SK-N-SH treated with all-trans-retinoic acid at 6 μM for 48 hours (cell line): Measurements from ENCODE around the gene WNT6.

Experiments
- ATAC-seq: fragments of 200-7000 bp; cut with Tn5 transposase; 3 replicates; pipeline ENCODE4 v1.9.1; 2020; ENCODE audit warnings: mild to moderate bottlenecking, moderate library complexity
- ARNTL ChIP-seq: fragments of 450-650 bp; formaldehyde crosslinking; IDR thresholded peaks from 2 replicates; pipeline ENCODE4 v1.5.0; 2020; ENCODE audit warnings: low read depth, mild to moderate bottlenecking, moderate library complexity, borderline replicate concordance
- CREB5 ChIP-seq: fragments of 250-450 bp; sonication (Bioruptor Pico); IDR thresholded peaks from 2 replicates; pipeline ENCODE4 v1.5.1; 2020; ENCODE audit warnings: low read depth, mild to moderate bottlenecking, moderate library complexity
- CSDC2 ChIP-seq: fragments of 250-450 bp; sonication (Bioruptor Pico); IDR thresholded peaks from 2 replicates; pipeline ENCODE4 v1.5.0; 2020; ENCODE audit warnings: mild to moderate bottlenecking, moderate library complexity
- CSRNP3 ChIP-seq: fragments of 250-450 bp; sonication (Bioruptor Pico); IDR thresholded peaks from 2 replicates; pipeline ENCODE4 v1.5.1; 2021; ENCODE audit warnings: mild to moderate bottlenecking, moderate library complexity
- ESRRG ChIP-seq: fragments of 250-450 bp; sonication (Bioruptor Pico); IDR thresholded peaks from 2 replicates; pipeline ENCODE4 v1.6.1; 2021; ENCODE audit warnings: mild to moderate bottlenecking
- GLIS3 ChIP-seq: fragments of 250-450 bp; sonication (Bioruptor Pico); IDR thresholded peaks from 2 replicates; pipeline ENCODE4 v1.5.0; 2020; ENCODE audit warnings: mild to moderate bottlenecking, moderate library complexity
- ISL1 ChIP-seq: fragments of 250-450 bp; sonication (Bioruptor Pico); IDR thresholded peaks from 2 replicates; pipeline ENCODE4 v2.1.2; 2022; ENCODE audit warnings: mild to moderate bottlenecking, moderate library complexity
- OSR1 ChIP-seq: fragments of 250-450 bp; sonication (Bioruptor Pico); IDR thresholded peaks from 2 replicates; pipeline ENCODE4 v1.8.0; 2022; ENCODE audit warnings: moderate library complexity, mild to moderate bottlenecking, inconsistent platforms
- PATZ1 ChIP-seq: fragments of 250-450 bp; sonication (Bioruptor Pico); IDR thresholded peaks from 2 replicates; pipeline ENCODE4 v1.8.0; 2020; ENCODE audit warnings: mild to moderate bottlenecking, moderate library complexity, borderline replicate concordance
- POU6F1 ChIP-seq: fragments of 250-450 bp; sonication (Bioruptor Pico); IDR thresholded peaks from 2 replicates; pipeline ENCODE4 v1.8.0; 2021; ENCODE audit warnings: low read depth, mild to moderate bottlenecking, moderate library complexity, borderline replicate concordance
- PPARA ChIP-seq: fragments of 250-450 bp; sonication (Bioruptor Pico); IDR thresholded peaks from 2 replicates; pipeline ENCODE4 v1.5.0; 2020; ENCODE audit warnings: mild to moderate bottlenecking, borderline replicate concordance
- RARB ChIP-seq: fragments of 250-450 bp; sonication (Bioruptor Pico); IDR thresholded peaks from 2 replicates; pipeline ENCODE4 v1.8.0; 2021; ENCODE audit warnings: mild to moderate bottlenecking, moderate library complexity
- SNAI2 ChIP-seq: fragments of 250-450 bp; sonication (Bioruptor Pico); IDR thresholded peaks from 2 replicates; pipeline ENCODE4 v1.5.0; 2020; ENCODE audit warnings: mild to moderate bottlenecking, moderate library complexity
- TCF4 ChIP-seq: fragments of 250-450 bp; sonication (Bioruptor Pico); IDR thresholded peaks from 2 replicates; pipeline ENCODE4 v1.8.0; 2021; ENCODE audit warnings: mild to moderate bottlenecking, moderate library complexity, borderline replicate concordance
- TOX ChIP-seq: fragments of 250-450 bp; sonication (Bioruptor Pico); IDR thresholded peaks from 2 replicates; pipeline ENCODE4 v1.8.0; 2021; ENCODE audit warnings: mild to moderate bottlenecking, moderate library complexity, borderline replicate concordance
- TSHZ2 ChIP-seq: fragments of 250-450 bp; sonication (Bioruptor Pico); IDR thresholded peaks from 2 replicates; pipeline ENCODE4 v1.5.0; 2020; ENCODE audit warnings: mild to moderate bottlenecking, moderate library complexity
- ZC3H10 ChIP-seq: fragments of 250-450 bp; sonication (Bioruptor Pico); IDR thresholded peaks from 2 replicates; pipeline ENCODE4 v1.5.1; 2021; ENCODE audit warnings: mild to moderate bottlenecking, moderate library complexity
- ZFP3 ChIP-seq: fragments of 250-450 bp; sonication (Bioruptor Pico); IDR thresholded peaks from 2 replicates; pipeline ENCODE4 v1.5.0; 2020; ENCODE audit warnings: mild to moderate bottlenecking, moderate library complexity
- ZFP30 ChIP-seq: fragments of 450-650 bp; formaldehyde crosslinking; IDR thresholded peaks from 2 replicates; pipeline ENCODE4 v1.5.0; 2022; ENCODE audit warnings: mild to moderate bottlenecking, moderate library complexity
- ZNF565 ChIP-seq: fragments of 450-650 bp; formaldehyde crosslinking; conservative IDR thresholded peaks from 2 replicates; pipeline ENCODE4 v1.5.0; 2020; ENCODE audit warnings: low read depth, mild to moderate bottlenecking, moderate library complexity
- ZNF70 ChIP-seq: fragments of 450-650 bp; formaldehyde crosslinking; IDR thresholded peaks from 2 replicates; pipeline ENCODE4 v1.5.0; 2020; ENCODE audit warnings: mild to moderate bottlenecking, moderate library complexity
- ZNF8 ChIP-seq: fragments of 450-650 bp; formaldehyde crosslinking; IDR thresholded peaks from 2 replicates; pipeline ENCODE4 v1.5.0; 2020; ENCODE audit warnings: mild to moderate bottlenecking, moderate library complexity

The WNT6 gene

GRCh38 chr2:218824004-218824403, 35.6 kb upstream of the WNT6 start:
- no peak for TF ChIP-seq SNAI2 (CRISPR knock-in tag)
- no peak for TF ChIP-seq RARB (CRISPR knock-in tag)
- no peak for TF ChIP-seq ZNF70 (CRISPR knock-in tag)
- TF ChIP-seq GLIS3 = no peak
- no peak for TF ChIP-seq CREB5 (CRISPR knock-in tag)
- no peak for TF ChIP-seq CSDC2
- no peak for TF ChIP-seq PPARA
- no peak for TF ChIP-seq TOX (CRISPR knock-in tag)
- no peak for TF ChIP-seq ESRRG (CRISPR knock-in tag)
- no peak for TF ChIP-seq ZNF8
- no peak for TF ChIP-seq ARNTL (CRISPR knock-in tag)
- TF ChIP-seq ZNF565 (CRISPR knock-in tag) = no peak
- TF ChIP-seq TCF4 = no peak
- no peak for TF ChIP-seq ZC3H10 (CRISPR knock-in tag)
- ATAC-seq = no peak

GRCh38 chr2:218826791-218827190, 32.8 kb upstream of the WNT6 start:
- TF ChIP-seq ISL1 (CRISPR knock-in tag) (no peak), RARB (CRISPR knock-in tag) (no peak)
- ATAC-seq = no peak

- no peak for ATAC-seq
Measured at GRCh38 chr2:218827701-218828476, 31.7 kb upstream of the WNT6 start.

More at GRCh38 chr2:218827701-218828476, 31.7 kb upstream of the WNT6 start:
- TF ChIP-seq PPARA (no peak), RARB (CRISPR knock-in tag) (no peak), ZFP30 (CRISPR knock-in tag) (no peak), CSRNP3 (CRISPR knock-in tag) (no peak), OSR1 (CRISPR knock-in tag) (no peak), ZNF8 (no peak), SNAI2 (CRISPR knock-in tag) (no peak), POU6F1 (CRISPR knock-in tag) (no peak), ZC3H10 (CRISPR knock-in tag) (no peak), TCF4 (no peak), GLIS3 (no peak), CSDC2 (no peak), PATZ1 (CRISPR knock-in tag) (no peak), ZNF565 (CRISPR knock-in tag) (no peak), CREB5 (CRISPR knock-in tag) (no peak), ZNF70 (CRISPR knock-in tag) (no peak), ZFP3 (CRISPR knock-in tag) (no peak), ESRRG (CRISPR knock-in tag) (no peak), TSHZ2 (CRISPR knock-in tag) (no peak), ISL1 (CRISPR knock-in tag) (no peak)
- TF ChIP-seq, all 23 proteins: peak for 0
